ENCODE results near the gene EVX2.

The EVX2 gene

GRCh38 chr2:176117823-176118371 is 34.1 kb upstream of the EVX2 start:
- no peak for DNase-seq (ENCODE audit: low read depth)
- H3K4me3 ChIP-seq (ENCODE audit: low read depth, low read length): no peak overlapping the region
- TF ChIP-seq CTCF (IDR thresholded peaks at IDR 0.05; ENCODE audit: low read depth, low read length, missing control alignments): no peak
- in situ Hi-C loops (cut with HindIII; ENCODE audit: low sequenced_read_pairs): loop anchor here (25.0 kb wide), 1 partner anchor 1019 kb away; no protein-coding TSS in a partner anchor

GRCh38 chr2:176117162-176117822 is 33.5 kb upstream of the EVX2 start:
- H3K4me3 ChIP-seq (ENCODE audit: low read depth, low read length): no peak overlapping the region
- DNase-seq (ENCODE audit: low read depth): no peak
- no peak for TF ChIP-seq CTCF (IDR thresholded peaks at IDR 0.05; ENCODE audit: low read depth, low read length, missing control alignments)
- in situ Hi-C loops (cut with HindIII; ENCODE audit: low sequenced_read_pairs): loop anchor here (25.0 kb wide), 1 partner anchor 1020 kb away; no protein-coding TSS in a partner anchor

- no peak within 1 kb of the TSS for H3K4me3 ChIP-seq (ENCODE audit: low read depth, low read length)
- no peak for TF ChIP-seq CTCF (IDR thresholded peaks at IDR 0.05; ENCODE audit: low read depth, low read length, missing control alignments)
- DNase-seq (ENCODE audit: low read depth): no peak
- in situ Hi-C loops (cut with HindIII; ENCODE audit: low sequenced_read_pairs): loop anchor here (25.0 kb wide), 1 partner anchor 1021 kb away; no protein-coding TSS in a partner anchor
These were observed 32.4 kb upstream of the EVX2 start, which contains the start of gene HOXD10 for GRCh38 chr2:176115883-176116813. TSS of gene HOXD10 (plus strand) at chr2:176116778. CDS start at chr2:176116834, 56 bp downstream.

- in situ Hi-C loops (cut with HindIII; ENCODE audit: low sequenced_read_pairs): loop anchor here (25.0 kb wide), 1 partner anchor 1022 kb away; no protein-coding TSS in a partner anchor
- no peak for DNase-seq (ENCODE audit: low read depth)
- no peak for TF ChIP-seq CTCF (IDR thresholded peaks at IDR 0.05; ENCODE audit: low read depth, low read length, missing control alignments)
- no peak overlapping the region for H3K4me3 ChIP-seq (ENCODE audit: low read depth, low read length)
These were observed 31.3 kb upstream of the EVX2 start for GRCh38 chr2:176114930-176115625.

- no peak overlapping the region for H3K4me3 ChIP-seq (ENCODE audit: low read depth, low read length)
- in situ Hi-C loops (cut with HindIII; ENCODE audit: low sequenced_read_pairs): loop anchor here (25.0 kb wide), 1 partner anchor 1023 kb away; no protein-coding TSS in a partner anchor
- no peak for TF ChIP-seq CTCF (IDR thresholded peaks at IDR 0.05; ENCODE audit: low read depth, low read length, missing control alignments)
- no peak for DNase-seq (ENCODE audit: low read depth)
These were observed 30.6 kb upstream of the EVX2 start for GRCh38 chr2:176114120-176114929.
